Central memory CD4-positive, alpha-beta T cell (primary cell): ENCODE measurements around the gene CLSTN1.
A peak's percentile ranks its signal among the peaks of the same experiment; 100 is the strongest.

Experiments used
- DNase-seq: peaks from one replicate; pipeline ENCODE4 v3.0.0; 2022

CLSTN1 gene

DNA sequence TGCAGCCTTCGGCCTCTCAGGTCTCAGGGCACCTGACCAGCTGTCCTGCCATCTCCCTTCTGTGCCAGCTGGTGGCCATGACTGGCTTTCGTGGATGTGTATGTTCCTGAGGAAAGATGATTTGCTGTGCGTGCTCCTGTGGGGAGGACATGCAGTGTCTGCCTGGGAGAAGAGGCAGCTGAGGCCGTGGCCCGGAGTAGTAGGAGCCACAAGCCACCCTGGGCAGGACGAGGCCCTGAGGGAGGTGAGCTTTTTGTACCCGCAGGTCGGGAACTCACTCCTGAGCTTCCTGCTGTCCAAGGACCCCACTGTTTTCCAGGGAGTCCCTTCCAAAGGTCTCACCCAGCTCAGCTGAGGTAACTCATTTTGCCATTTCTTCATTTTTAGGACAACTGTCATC, 113.7 kb downstream of the CLSTN1 start:
- no peak for DNase-seq

GRCh38 chr1:9706178-9706577, 117.6 kb downstream of the CLSTN1 start:
- no peak for DNase-seq

DNA sequence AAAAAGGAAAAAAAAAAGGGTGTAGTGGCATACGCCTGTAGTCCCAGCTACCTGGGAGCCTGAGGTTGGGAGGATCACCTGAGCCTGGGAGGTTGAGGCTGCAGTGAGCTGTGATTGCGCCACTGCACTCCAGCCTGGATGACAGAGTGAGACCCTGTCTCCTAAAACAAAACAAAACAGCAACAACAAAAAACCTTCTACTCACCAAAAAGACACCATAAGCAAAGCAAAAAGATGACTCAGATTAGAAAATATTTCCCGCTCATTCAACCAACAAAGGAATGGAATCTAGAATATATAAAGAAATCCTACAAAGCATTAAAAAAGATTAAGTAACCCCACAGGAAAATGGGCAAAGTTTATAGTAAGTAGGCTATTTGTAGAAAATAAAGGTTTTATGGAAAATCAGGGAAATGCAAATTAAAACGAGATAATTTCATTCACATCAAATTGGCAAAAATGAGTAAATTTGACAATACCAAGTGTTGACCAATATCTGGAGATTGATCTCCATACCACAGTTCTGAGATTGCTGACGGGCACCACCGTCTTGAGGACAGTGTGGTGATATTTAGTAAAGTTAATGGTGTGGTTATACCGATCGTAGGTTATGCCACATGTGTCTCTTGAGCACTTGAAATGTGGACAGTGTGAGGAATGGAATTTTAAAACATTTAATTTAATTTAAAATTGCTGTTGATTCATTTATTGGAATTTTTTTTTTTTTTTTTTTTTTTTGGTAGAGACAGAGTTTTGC, 118.2 kb downstream of the CLSTN1 start:
- DNase-seq: no peak

- DNase-seq: no peak
Measured at GRCh38 chr1:9703681-9704080, 120.1 kb downstream of the CLSTN1 start.

- DNase-seq: no peak
Measured at GRCh38 chr1:9703165-9703509, 120.6 kb downstream of the CLSTN1 start.

DNA sequence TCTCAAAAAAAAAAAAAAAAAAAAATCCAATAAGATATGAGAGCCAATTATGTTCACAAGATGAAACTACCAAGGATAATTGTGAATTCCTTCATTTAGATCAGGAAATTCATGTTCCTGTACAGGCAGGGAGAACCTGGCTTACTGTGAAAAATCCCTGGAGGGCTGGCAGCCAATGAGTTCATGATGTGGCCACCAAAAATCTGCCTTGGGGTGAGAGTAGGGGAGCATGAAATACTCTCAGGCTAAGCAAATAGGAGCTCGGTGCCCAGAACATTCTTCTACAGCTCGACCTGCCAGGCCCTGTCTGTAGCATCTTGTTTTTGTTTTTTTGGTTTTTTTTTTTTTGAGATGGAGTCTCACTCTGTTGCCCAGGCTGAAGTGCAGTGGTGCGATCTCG, 122.1 kb downstream of the CLSTN1 start:
- DNase-seq: no peak

DNA sequence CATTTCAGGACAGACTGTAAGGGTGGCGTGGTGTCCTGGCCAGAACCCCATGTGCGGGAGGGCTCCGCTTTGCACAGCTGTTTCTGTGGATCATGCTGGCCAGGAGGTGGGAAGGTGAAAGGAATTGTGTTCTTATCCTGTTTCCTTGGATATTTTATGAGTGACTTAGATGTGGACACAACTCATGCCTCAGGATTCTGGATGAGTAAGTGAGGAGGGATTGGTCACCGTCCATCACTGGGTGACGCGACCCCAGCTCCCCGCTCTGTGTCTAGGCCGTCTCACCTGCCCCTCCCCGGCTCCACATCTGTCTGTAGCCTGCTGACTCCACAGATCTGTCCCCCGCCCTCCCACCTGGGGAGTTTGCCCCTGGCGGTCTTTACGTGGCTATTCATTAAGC, 123.4 kb downstream of the CLSTN1 start:
- no peak for DNase-seq

GRCh38 chr1:9699361-9699760, 124.4 kb downstream of the CLSTN1 start:
- no peak for DNase-seq

DNA sequence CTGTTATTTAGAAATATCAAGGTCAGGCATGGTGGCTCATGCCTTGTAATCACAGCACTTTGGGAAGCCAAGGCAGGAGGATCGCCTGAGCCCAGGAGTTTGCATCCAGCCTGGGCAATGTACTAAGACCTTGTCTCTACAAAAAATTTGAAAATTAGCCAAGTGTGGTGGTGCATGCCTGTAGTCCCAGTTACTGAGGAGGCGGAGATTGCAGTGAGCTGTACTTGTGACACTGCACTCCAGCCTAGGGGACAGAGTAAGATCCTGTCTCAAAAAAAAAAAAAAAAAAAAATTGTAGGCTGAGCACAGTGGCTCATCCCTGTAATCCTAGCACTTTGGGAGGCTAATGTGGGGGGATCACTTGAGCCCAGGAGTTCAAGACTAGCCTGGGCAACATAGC, 127.0 kb downstream of the CLSTN1 start:
- no peak for DNase-seq

- no peak for DNase-seq
Measured at GRCh38 chr1:9691691-9692090, 132.1 kb downstream of the CLSTN1 start.

- no peak for DNase-seq
Measured at GRCh38 chr1:9691108-9691445, 132.7 kb downstream of the CLSTN1 start.

GRCh38 chr1:9690440-9691107, 133.2 kb downstream of the CLSTN1 start:
- no peak for DNase-seq

DNA sequence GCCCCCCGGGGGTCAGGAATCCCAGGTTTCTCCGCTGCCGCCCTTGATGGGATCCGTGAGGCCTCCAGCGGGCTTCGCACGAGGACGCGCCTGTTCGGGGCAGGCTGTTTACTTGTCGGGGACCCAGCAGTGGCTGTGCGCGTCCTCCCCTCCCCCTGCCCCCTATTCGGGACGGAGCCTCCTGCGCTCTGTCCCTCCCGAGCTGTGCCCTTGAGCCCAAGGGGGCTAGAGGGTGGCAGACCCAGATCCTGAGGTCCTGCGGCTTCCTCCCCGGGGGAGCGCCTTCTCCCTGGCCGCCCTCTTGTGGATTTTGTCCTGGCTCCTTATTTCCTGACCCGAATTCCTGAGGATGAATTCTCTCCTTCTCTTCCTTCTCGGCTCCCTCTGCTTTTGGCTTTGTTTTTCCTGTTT, 133.8 kb downstream of the CLSTN1 start:
- DNase-seq: no peak

DNA sequence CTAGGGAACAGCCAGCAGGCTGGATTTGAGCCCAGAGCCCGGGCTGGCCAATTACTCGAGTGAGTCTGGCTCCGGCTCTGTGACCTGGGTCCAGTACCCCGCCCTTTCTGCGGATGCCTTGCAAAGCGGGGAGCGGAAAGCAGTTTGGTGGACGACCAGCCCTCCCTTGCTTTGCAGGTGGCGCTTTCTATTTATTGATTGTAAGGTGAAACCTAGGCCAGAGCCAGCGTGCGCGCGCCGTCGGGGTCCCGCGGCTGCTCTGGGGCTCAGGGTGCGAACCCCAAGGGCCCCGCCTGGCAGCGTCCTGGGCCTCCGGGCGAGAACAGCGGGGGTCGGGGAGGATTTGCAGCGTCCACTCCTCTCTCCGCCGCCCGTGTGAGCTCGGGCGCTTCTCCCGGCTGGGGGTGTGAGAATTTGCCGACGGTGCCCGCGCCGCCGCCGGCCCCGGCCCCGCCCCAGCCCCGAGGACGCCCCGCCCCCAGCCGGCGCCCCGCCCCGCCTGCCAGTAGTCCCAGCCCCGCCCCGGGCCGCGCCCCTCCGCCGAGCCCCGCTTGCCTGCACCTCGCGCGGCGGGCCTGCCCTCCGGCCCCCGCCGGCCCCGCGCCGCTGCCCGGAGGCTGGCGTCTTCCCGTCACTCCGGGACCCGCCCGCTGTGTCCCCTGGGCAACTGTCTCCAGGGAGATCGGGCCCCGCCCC, 134.6 kb downstream of the CLSTN1 start:
- DNase-seq: peak; percentile 74

- no peak for DNase-seq
Measured at GRCh38 chr1:9688599-9688998, 135.2 kb downstream of the CLSTN1 start.

- DNase-seq: no peak
Measured at GRCh38 chr1:9687874-9688582, 135.7 kb downstream of the CLSTN1 start.

DNA sequence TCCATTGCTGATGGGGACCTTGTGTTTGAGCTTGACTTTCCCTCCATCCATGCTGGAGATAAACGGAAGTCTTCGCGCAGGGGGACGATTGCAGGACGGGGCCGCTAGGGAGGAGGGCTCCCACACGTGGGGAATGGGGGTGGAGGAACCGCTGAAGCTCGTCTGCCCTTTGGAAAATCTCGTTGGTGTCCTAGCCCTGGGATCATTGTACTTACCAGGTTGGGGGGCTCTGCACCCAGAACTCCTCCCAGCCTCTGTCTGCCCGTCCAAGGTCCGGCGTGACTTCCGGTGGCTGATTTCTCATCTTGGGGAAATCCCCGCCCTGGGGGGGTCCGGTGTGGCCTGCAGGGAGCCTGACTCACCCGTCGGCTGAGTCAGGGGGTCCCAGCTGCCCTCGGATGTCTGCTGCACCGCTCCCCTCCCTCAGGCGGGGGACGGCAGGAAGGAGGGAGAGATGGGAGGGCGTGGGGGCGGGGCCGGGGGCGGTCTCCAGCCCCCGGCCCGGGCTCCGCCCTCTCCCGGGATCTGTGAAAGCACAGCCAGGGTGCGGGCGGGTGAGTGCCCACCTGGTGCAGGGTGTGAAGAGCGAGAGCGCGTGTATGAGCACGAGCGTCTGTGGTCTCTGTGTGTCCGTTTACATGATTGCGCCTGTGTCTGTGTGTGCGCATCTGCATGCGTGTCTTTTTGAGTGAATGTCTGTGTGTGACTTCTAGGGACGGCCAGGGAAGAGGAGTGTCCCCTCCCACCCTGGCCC, 136.5 kb downstream of the CLSTN1 start:
- peak; percentile 39 for DNase-seq

GRCh38 chr1:9684801-9685200, 139.0 kb downstream of the CLSTN1 start:
- no peak for DNase-seq

GRCh38 chr1:9680828-9681227, 142.9 kb downstream of the CLSTN1 start:
- DNase-seq: no peak

GRCh38 chr1:9680091-9680490, 143.7 kb downstream of the CLSTN1 start:
- no peak for DNase-seq
